HepG2 (cell line): ENCODE results near the gene GCC1. TPM values are rescaled to one million over a fixed set of nuclear protein-coding genes. Genes with fewer than 3 reads are reported as not detected.

ENCODE experiments used
- ARID3A ChIP-seq: IDR thresholded peaks from 2 replicates; pipeline ENCODE4 v1.6.1; 2012; ENCODE audit warnings: low read depth, low read length, improper control_type of control experiment
- CHD2 ChIP-seq: IDR thresholded peaks from 2 replicates; pipeline ENCODE4 v1.6.1; 2011; ENCODE audit warnings: low read depth, low read length, improper control_type of control experiment
- CREB3 ChIP-seq: sonication (generic); formaldehyde crosslinking; IDR thresholded peaks from 2 replicates; pipeline ENCODE4 v1.5.0; 2020; ENCODE audit warnings: missing genetic modification reagents
- EP300 ChIP-seq, 3 experiments: sonication (generic) in 1 of 3; formaldehyde crosslinking in 1 of 3; IDR thresholded peaks; 2 replicates each; pipeline versions ENCODE4 v1.5.1 to v1.6.1; 2011 to 2020; ENCODE audit warnings: low read depth in 2 of 3, low read length in 2 of 3, borderline replicate concordance in 1 of 3, improper control_type of control experiment in 1 of 3, mild to moderate bottlenecking in 1 of 3, missing genetic modification reagents in 1 of 3, moderate library complexity in 1 of 3
- ERF ChIP-seq: IDR thresholded peaks from 2 replicates; pipeline ENCODE4 v1.6.1; 2018; ENCODE audit warnings: missing biosample characterization, missing genetic modification reagents
- HCFC1 ChIP-seq: fragments of 150-350 bp; IDR thresholded peaks from 2 replicates; pipeline ENCODE4 v1.6.1; 2014; ENCODE audit warnings: low read depth, low read length
- MBD4 ChIP-seq: IDR thresholded peaks from 2 replicates; pipeline ENCODE4 v1.6.1; 2012; ENCODE audit warnings: low read length, inconsistent platforms, borderline replicate concordance
- NR3C1 ChIP-seq: sonication (generic); formaldehyde crosslinking; IDR thresholded peaks from 2 replicates; pipeline ENCODE4 v1.4.0; 2020; ENCODE audit warnings: missing genetic modification reagents
- PAWR ChIP-seq: sonication (generic); formaldehyde crosslinking; IDR thresholded peaks from 2 replicates; pipeline ENCODE4 v1.4.0; 2020; ENCODE audit warnings: missing genetic modification reagents, mild to moderate bottlenecking, borderline replicate concordance
- PRDM15 ChIP-seq: sonication (generic); formaldehyde crosslinking; IDR thresholded peaks from 2 replicates; pipeline ENCODE4 v1.4.0; 2020; ENCODE audit warnings: missing genetic modification reagents
- TFAP4 ChIP-seq: sonication (generic); IDR thresholded peaks from 2 replicates; pipeline ENCODE4 v1.6.1; 2016; ENCODE audit warnings: low read depth, borderline replicate concordance
- XRCC5 ChIP-seq: fragments of 200-400 bp; formaldehyde crosslinking; optimal IDR thresholded peaks from 2 replicates; pipeline ENCODE3; 2017; ENCODE audit warnings: mild to moderate bottlenecking, low read length
- ZBTB43 ChIP-seq: sonication (generic); formaldehyde crosslinking; conservative IDR thresholded peaks from 2 replicates; pipeline ENCODE4 v1.4.0; 2020; ENCODE audit warnings: missing genetic modification reagents
- ZMYM2 ChIP-seq: sonication (generic); formaldehyde crosslinking; IDR thresholded peaks from 2 replicates; pipeline ENCODE4 v1.8.0; 2022; ENCODE audit warnings: mild to moderate bottlenecking, missing genetic modification reagents
- ZMYM4 ChIP-seq: sonication (generic); formaldehyde crosslinking; IDR thresholded peaks from 2 replicates; pipeline ENCODE4 v1.8.1; 2023; ENCODE audit warnings: mild to moderate bottlenecking, missing genetic modification reagents
- ZNF577 ChIP-seq: sonication (generic); formaldehyde crosslinking; IDR thresholded peaks from 2 replicates; pipeline ENCODE4 v1.4.0; 2020; ENCODE audit warnings: mild to moderate bottlenecking, low read depth, missing genetic modification reagents, borderline replicate concordance
- ZNF775 ChIP-seq: sonication (generic); formaldehyde crosslinking; IDR thresholded peaks from 2 replicates; pipeline ENCODE4 v1.4.0; 2020; ENCODE audit warnings: missing genetic modification reagents, mild to moderate bottlenecking, moderate library complexity, borderline replicate concordance
- ZNF784 ChIP-seq: sonication (generic); formaldehyde crosslinking; IDR thresholded peaks from 2 replicates; pipeline ENCODE4 v1.5.1; 2020; ENCODE audit warnings: missing genetic modification reagents, mild to moderate bottlenecking, borderline replicate concordance
- polyA plus RNA-seq, 8 experiments: library from polyadenylated mRNA; depleted of rRNA in 3 of 8; stranded (reverse) in 7 of 8; unstranded in 1 of 8; fragments of >200 nt; fragmentation: Illumina TruSeq in 4 of 8; extraction: Trizol in 4 of 8; gene quantifications; 2 replicates each; pipeline versions ENCODE4 v1.2.1 to v1.2.3, GENCODE V29; 2011 to 2016; ENCODE audit warnings: low read depth in 4 of 8, missing spikeins in 1 of 8, mixed read lengths in 1 of 8; ENCODE audit not compliant: insufficient read depth in 1 of 8
- total RNA-seq, 5 experiments: library from RNA; depleted of rRNA; stranded (reverse); fragments of >200 nt; fragmentation: Illumina TruSeq; extraction: Trizol; gene quantifications; 2 replicates each; pipeline ENCODE4 v1.2.3, GENCODE V29; 2016; ENCODE audit warnings: low read depth in 1 of 5

Gene GCC1
- total and polyA plus RNA-seq, 2 of the 13 experiments (the other 11 are each of a cell fraction or from before 2014, with no cell fraction given), result 2.5 to 15.3 TPM

- TF ChIP-seq PRDM15 (CRISPR knock-in tag) (no peak), ZNF784 (CRISPR knock-in tag) (no peak), PAWR (CRISPR knock-in tag) (no peak), ZMYM4 (peak; percentile 92), ERF (CRISPR knock-in tag) (peak; percentile 49; the same call in 1 of the 2 replicates), ZNF577 (CRISPR knock-in tag) (no peak), MBD4 (no peak), ZBTB43 (no peak; the same call in 1 of the 2 replicates), CREB3 (CRISPR knock-in tag) (no peak), ZMYM2 (no peak), HCFC1 (no peak; the same call in 1 of the 2 replicates), ZNF775 (CRISPR knock-in tag) (no peak), XRCC5 (no peak), NR3C1 (CRISPR knock-in tag) (no peak), TFAP4 (no peak), ARID3A (no peak), EP300 (IDR thresholded peaks at IDR 0.05; ENCODE audit: low read depth in 2 of 2, low read length in 2 of 2) (no peak), EP300 (CRISPR knock-in tag; IDR thresholded peaks at IDR 0.05; ENCODE audit: borderline replicate concordance) (no peak), CHD2 (no peak)
Observed at GRCh38 chr7:127585044-127585953, at the start of gene GCC1 (continued).
